H1 (cell line): ENCODE measurements around the gene C2CD3. TPM values are rescaled to one million over a fixed set of nuclear protein-coding genes. Genes with fewer than 3 reads are reported as not detected.

Source experiments
- CTCF ChIA-PET: fragments of 300-600 bp; sonication (Branson Sonifier 250); formaldehyde crosslinking; loops from one replicate; lab custom pipeline; 2021; ENCODE audit not compliant: partially characterized antibody; lab: Charles Lee
- POLR2A ChIA-PET: fragments of 300-600 bp; sonication (Branson Sonifier 250); formaldehyde crosslinking; loops from one replicate; lab custom pipeline; 2021; ENCODE audit warnings: inconsistent platforms; ENCODE audit not compliant: partially characterized antibody; lab: Charles Lee
- DNase-seq, 2 experiments: peaks; one replicate each; pipeline versions ENCODE4 v3.0.0 to v3.0.0-alpha.2; 2010 to 2022; ENCODE audit warnings: low spot score in 2 of 2, low read depth in 1 of 2, mixed read lengths in 1 of 2
- FAIRE-seq: peaks from 2 replicates; lab custom pipeline; 2011; peaks lifted over from hg19 to GRCh38; lab: Jason Lieb, UNC
- H2AFZ ChIP-seq: 2 replicates; pipeline ENCODE4 v1.8.1; 2012; ENCODE audit warnings: low read length, inconsistent platforms
- H2AK5ac ChIP-seq: 2 replicates; pipeline ENCODE4 v1.6.1; 2013; ENCODE audit warnings: low read depth, low read length
- H2BK120ac ChIP-seq: replicated peaks from 2 replicates; pipeline ENCODE3; 2013; ENCODE audit warnings: low read depth, low read length, inconsistent platforms
- H2BK12ac ChIP-seq: 2 replicates; pipeline ENCODE4 v1.6.1; 2013; ENCODE audit warnings: low read depth, low read length
- H2BK15ac ChIP-seq: 2 replicates; pipeline ENCODE4 v1.6.1; 2013; ENCODE audit warnings: low read length
- H2BK20ac ChIP-seq: 2 replicates; pipeline ENCODE4 v1.6.1; 2013; ENCODE audit warnings: low read length
- H2BK5ac ChIP-seq: 2 replicates; pipeline ENCODE4 v1.6.1; 2013; ENCODE audit warnings: low read depth, low read length
- H3K14ac ChIP-seq: 2 replicates; pipeline ENCODE4 v1.6.1; 2013; ENCODE audit warnings: inconsistent platforms; ENCODE audit not compliant: insufficient read length
- H3K18ac ChIP-seq: 2 replicates; pipeline ENCODE4 v1.6.1; 2013; ENCODE audit warnings: low read length; ENCODE audit errors: extremely low read depth
- H3K23ac ChIP-seq: 2 replicates; pipeline ENCODE4 v1.6.1; 2013; ENCODE audit warnings: inconsistent platforms; ENCODE audit not compliant: insufficient read length
- H3K23me2 ChIP-seq: 2 replicates; pipeline ENCODE4 v1.6.1; 2013; ENCODE audit warnings: low read depth, low read length
- H3K27ac ChIP-seq: 2 replicates; pipeline ENCODE4 v1.6.1; 2011; ENCODE audit warnings: low read depth, low read length, inconsistent platforms
- H3K27me3 ChIP-seq, 4 experiments: replicated peaks in 1 of 4; 1 replicate in 1 of 4; 2 replicates in 3 of 4; pipeline versions ENCODE4 v1.6.1 to v1.8.1; 2011 to 2013; ENCODE audit warnings: low read length in 3 of 4, mild to moderate bottlenecking in 3 of 4, inconsistent platforms in 2 of 4, mixed read lengths in 2 of 4, moderate library complexity in 1 of 4; ENCODE audit not compliant: control insufficient read depth in 3 of 4, insufficient read depth in 3 of 4; ENCODE audit errors: extremely low read depth in 1 of 4
- H3K36me3 ChIP-seq, 4 experiments: 2 replicates each; pipeline versions ENCODE4 v1.6.1 to v1.8.1; 2011 to 2013; ENCODE audit warnings: mild to moderate bottlenecking in 4 of 4, low read length in 3 of 4, moderate library complexity in 2 of 4, control low read depth in 1 of 4, inconsistent platforms in 1 of 4; ENCODE audit not compliant: insufficient read depth in 4 of 4, control insufficient read depth in 2 of 4
- H3K4ac ChIP-seq: replicated peaks from 2 replicates; pipeline ENCODE3; 2013; ENCODE audit warnings: low read length, low read depth, mixed read lengths, inconsistent platforms; ENCODE audit not compliant: insufficient read length
- H3K4me1 ChIP-seq, 4 experiments: replicated peaks in 1 of 4; 1 replicate in 1 of 4; 2 replicates in 3 of 4; pipeline versions ENCODE4 v1.6.1 to v1.8.1; 2011 to 2013; ENCODE audit warnings: low read length in 3 of 4, inconsistent platforms in 2 of 4, mixed read lengths in 1 of 4; ENCODE audit not compliant: insufficient read depth in 4 of 4, control insufficient read depth in 3 of 4
- H3K4me2 ChIP-seq, 2 experiments: 2 replicates each; pipeline versions ENCODE4 v1.6.1 to v1.8.1; 2011 to 2013; ENCODE audit warnings: low read depth in 2 of 2, low read length in 2 of 2, control low read depth in 1 of 2, inconsistent platforms in 1 of 2, mild to moderate bottlenecking in 1 of 2; ENCODE audit not compliant: insufficient read depth in 1 of 2
- H3K4me3 ChIP-seq, 4 experiments: fragments of 200-600, 300-600 bp in 1 of 4; sonication (generic), shearing (Covaris generic), sonication (Bioruptor Twin) in 1 of 4; 2 replicates each; pipeline versions ENCODE4 v1.5.1 to v1.8.1; 2011 to 2016; ENCODE audit warnings: low read length in 4 of 4, low read depth in 3 of 4, control low read depth in 2 of 4, inconsistent platforms in 2 of 4, mild to moderate bottlenecking in 2 of 4, mixed read lengths in 1 of 4, moderate library complexity in 1 of 4; ENCODE audit not compliant: insufficient read depth in 2 of 4; ENCODE audit errors: extremely low read depth in 1 of 4
- H3K56ac ChIP-seq: replicated peaks from 2 replicates; pipeline ENCODE3; 2013; ENCODE audit warnings: low read depth, mild to moderate bottlenecking, mixed read lengths, low read length, inconsistent platforms; ENCODE audit not compliant: insufficient read length
- H3K79me1 ChIP-seq: 2 replicates; pipeline ENCODE4 v1.6.1; 2013; ENCODE audit warnings: low read depth, low read length, control low read depth
- H3K79me2 ChIP-seq, 2 experiments: 2 replicates each; pipeline versions ENCODE4 v1.6.1 to v1.8.1; 2012 to 2013; ENCODE audit warnings: low read length in 2 of 2, mild to moderate bottlenecking in 2 of 2, inconsistent platforms in 1 of 2; ENCODE audit not compliant: insufficient read depth in 2 of 2, control insufficient read depth in 1 of 2
- H3K9ac ChIP-seq, 4 experiments: replicated peaks in 1 of 4; 1 replicate in 1 of 4; 2 replicates in 3 of 4; pipeline versions ENCODE4 v1.6.1 to v1.8.1; 2011 to 2013; ENCODE audit warnings: low read depth in 3 of 4, low read length in 3 of 4, control low read depth in 2 of 4, mild to moderate bottlenecking in 2 of 4, moderate library complexity in 2 of 4, inconsistent platforms in 1 of 4; ENCODE audit errors: extremely low read depth in 1 of 4
- H3K9me3 ChIP-seq, 2 experiments: 2 replicates each; pipeline versions ENCODE4 v1.6.1 to v1.8.1; 2012 to 2013; ENCODE audit warnings: mild to moderate bottlenecking in 2 of 2, moderate library complexity in 2 of 2, control low read depth in 1 of 2, inconsistent platforms in 1 of 2, low read depth in 1 of 2, low read length in 1 of 2, mixed read lengths in 1 of 2; ENCODE audit not compliant: insufficient read depth in 2 of 2
- H4K20me1 ChIP-seq, 2 experiments: replicated peaks in 1 of 2; 2 replicates each; pipeline versions ENCODE3 to v1.8.1; 2011 to 2013; ENCODE audit warnings: inconsistent platforms in 2 of 2, low read length in 2 of 2, mild to moderate bottlenecking in 1 of 2; ENCODE audit not compliant: insufficient read depth in 2 of 2, control insufficient read depth in 1 of 2
- H4K5ac ChIP-seq: 2 replicates; pipeline ENCODE4 v1.6.1; 2013; ENCODE audit warnings: low read length, low read depth, mixed read lengths, inconsistent platforms; ENCODE audit not compliant: insufficient read length
- H4K8ac ChIP-seq: 2 replicates; pipeline ENCODE4 v1.8.0; 2013; ENCODE audit warnings: mild to moderate bottlenecking, moderate library complexity, low read length, inconsistent platforms; ENCODE audit not compliant: insufficient read depth; ENCODE audit errors: extremely low read depth
- H4K91ac ChIP-seq: replicated peaks from 2 replicates; pipeline ENCODE3; 2013; ENCODE audit warnings: low read length, mixed read lengths, inconsistent platforms; ENCODE audit not compliant: insufficient read length
- POLR2AphosphoS5 ChIP-seq: IDR thresholded peaks from 2 replicates; pipeline ENCODE4 v1.6.1; 2011; ENCODE audit warnings: low read depth, low read length
- RAD21 ChIP-seq, 2 experiments: IDR thresholded peaks in 1 of 2; conservative IDR thresholded peaks in 1 of 2; 2 replicates each; pipeline ENCODE4 v1.6.1; 2011; ENCODE audit warnings: low read depth in 2 of 2, low read length in 2 of 2, improper control_type of control experiment in 1 of 2, inconsistent platforms in 1 of 2, mild to moderate bottlenecking in 1 of 2, moderate library complexity in 1 of 2
- WGBS, 2 experiments: shearing (Covaris generic) in 1 of 2; methylation state at CpG; one replicate each; pipeline versions ENCODE4 v1.1.6 to v1.1.7; 2013 to 2015; ENCODE audit warnings: low lambda C conversion rate in 2 of 2, mixed read lengths in 2 of 2, inconsistent platforms in 1 of 2, low coverage in 1 of 2, missing lambda C conversion rate in 1 of 2; ENCODE audit not compliant: insufficient replicate concordance in 2 of 2, insufficient coverage in 1 of 2, insufficient read length in 1 of 2; ENCODE audit errors: extremely low coverage in 1 of 2, missing lambda C conversion rate in 1 of 2; 5-methylcytosine and 5-hydroxymethylcytosine counted together
- polyA plus RNA-seq, 7 experiments: library from polyadenylated mRNA; depleted of rRNA in 3 of 7; stranded (reverse) in 5 of 7; unstranded in 2 of 7; fragments of >200 nt in 5 of 7; fragments of 200-250 nt in 2 of 7; gene quantifications; 1 replicate in 5 of 7; 2 replicates in 1 of 7; 4 replicates in 1 of 7; pipeline versions ENCODE4 v1.2.1 to v1.2.3, GENCODE V29; 2011 to 2013; ENCODE audit warnings: missing spikeins in 2 of 7, mixed read lengths in 2 of 7
- total RNA-seq: library from RNA; stranded (reverse); fragmentation: NEBNext Ultra II Directional; extraction: Animal tissue kit (Norgen Biotek cat#: 25700); gene quantifications from 2 replicates; pipeline ENCODE4 v1.2.1, GENCODE V29; 2021

C2CD3 gene
- total and polyA plus RNA-seq, 2 of the 8 experiments (the other 6 are each of a cell fraction or from before 2014, with no cell fraction given) = 11.0 to 29.1 TPM

DNA sequence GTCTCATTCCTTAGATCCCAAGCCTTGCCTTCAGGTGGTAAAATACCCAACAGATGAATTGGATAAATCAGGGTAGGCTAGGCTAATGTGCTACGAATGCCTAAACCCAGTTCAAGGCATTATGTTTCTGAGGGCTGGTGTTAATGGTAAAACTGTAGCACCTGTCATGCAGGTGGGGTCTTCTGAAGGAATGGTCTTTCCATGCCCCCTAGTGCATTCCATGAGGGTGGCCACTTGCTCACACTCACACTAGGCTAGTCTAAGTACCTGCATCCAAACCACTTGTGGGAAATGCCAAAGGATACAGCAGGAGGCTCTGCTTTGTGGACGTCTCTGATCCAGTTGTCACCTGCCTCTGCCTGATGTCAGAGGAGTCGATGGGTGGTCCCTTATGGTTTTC lies 137.8 kb downstream of the C2CD3 start:
- Histone ChIP-seq H3K79me2 (no peaks in the 10 kb centered on the region), H4K91ac (no peak overlapping the region), H3K4me1 (no peaks in the 10 kb centered on the region), H3K4me2 (no peak overlapping the region), H3K27ac (no peak overlapping the region), H3K14ac (no peak overlapping the region), H3K4me3 (no peak overlapping the region), H4K20me1 (no peaks in the 10 kb centered on the region), H2BK120ac (no peak overlapping the region), H2BK12ac (no peak overlapping the region), H3K27me3 (no peaks in the 10 kb centered on the region), H2BK5ac (no peak overlapping the region), H3K23ac (no peak overlapping the region), H2BK20ac (no peak overlapping the region), H2AFZ (no peak overlapping the region), H3K23me2 (no peaks in the 10 kb centered on the region; the same call in 1 of the 2 replicates), H3K36me3 (peaks cover 0 to 17% (median 3%) of the 10 kb centered on the region in 4 experiments; a peak in 6 of 8 replicates), H2AK5ac (no peak overlapping the region), H3K79me1 (no peaks in the 10 kb centered on the region), H3K9me3 (no peaks in the 10 kb centered on the region), H2BK15ac (no peak overlapping the region), H4K8ac (no peak overlapping the region), H3K4ac (no peak overlapping the region), H4K5ac (no peak overlapping the region), H3K9ac (no peak overlapping the region), H3K56ac (no peak overlapping the region), H3K18ac (no peak overlapping the region)
- no peak for FAIRE-seq
- ChIA-PET CTCF (no interaction called here), POLR2A (no interaction called here)
- DNase-seq = no peak
- 84% methylated on average over 3 of the region's 3 CpGs; no CpG with 5 or more reads in 1 of the 2 experiments for WGBS, 2 experiments
- peak; percentile 17 to 38; a peak in 3 of 4 replicates for TF ChIP-seq RAD21 (IDR thresholded peaks at IDR 0.05 in 1 of 2, conservative IDR thresholded peaks at IDR 0.05 in 1 of 2; ENCODE audit: low read depth in 2 of 2, low read length in 2 of 2)
- TF ChIP-seq POLR2AphosphoS5 = no peak
